ENCODE data around the gene CLEC19A. TPM values are rescaled to one million over a fixed set of nuclear protein-coding genes. Genes with fewer than 3 reads are reported as not detected.

Gene CLEC19A
- total RNA-seq, 1 experiment from 2014 or later = not detected

GRCh38 chr16:19292186-19292585 is 6.7 kb downstream of the CLEC19A start:
- intact Hi-C loops (cut with micrococcal nuclease) = no loop called here
- no peak for DNase-seq (ENCODE audit: unreplicated experiment)
- BruUV-seq (replicated peaks) = no TSS peak
- no peak for TF ChIP-seq CTCF (IDR thresholded peaks at IDR 0.05; ENCODE audit: unreplicated experiment)
- CTCF ChIA-PET = no interaction called here
- Mint-ChIP-seq H3K36me3 (ENCODE audit: insufficient read depth, unreplicated experiment) (no peaks in the 10 kb centered on the region), H3K4me3 (ENCODE audit: unreplicated experiment) (no peak overlapping the region), H3K4me1 (ENCODE audit: insufficient read depth, unreplicated experiment) (peaks cover 5% of the 10 kb centered on the region), H3K27me3 (ENCODE audit: insufficient read depth, unreplicated experiment) (peaks cover 35% of the 10 kb centered on the region), H3K9me3 (ENCODE audit: unreplicated experiment) (no peaks in the 10 kb centered on the region), H3K27ac (ENCODE audit: low read depth, unreplicated experiment) (no peak overlapping the region)
- POLR2A ChIA-PET = no interaction called here

- ChIA-PET POLR2A (no interaction called here), CTCF (interaction anchor here (0.7 kb wide), 1 partner anchor 309 kb away, joined by 3 read pairs; no protein-coding TSS in a partner anchor)
- H3K4me1 Mint-ChIP-seq (ENCODE audit: insufficient read depth, unreplicated experiment) = peaks cover 5% of the 10 kb centered on the region
- intact Hi-C loops (cut with micrococcal nuclease) = no loop called here
- no peak overlapping the region for H3K27ac Mint-ChIP-seq (ENCODE audit: low read depth, unreplicated experiment)
- TF ChIP-seq CTCF (IDR thresholded peaks at IDR 0.05; ENCODE audit: unreplicated experiment) = no peak
- BruUV-seq (replicated peaks) = no TSS peak
- peaks cover 49% of the 10 kb centered on the region for H3K27me3 Mint-ChIP-seq (ENCODE audit: insufficient read depth, unreplicated experiment)
- no peaks in the 10 kb centered on the region for H3K9me3 Mint-ChIP-seq (ENCODE audit: unreplicated experiment)
- no peak for DNase-seq (ENCODE audit: unreplicated experiment)
- no peak overlapping the region for H3K4me3 Mint-ChIP-seq (ENCODE audit: unreplicated experiment)
- no peaks in the 10 kb centered on the region for H3K36me3 Mint-ChIP-seq (ENCODE audit: insufficient read depth, unreplicated experiment)
Measured at GRCh38 chr16:19294156-19294649, 8.7 kb downstream of the CLEC19A start.

- Mint-ChIP-seq H3K36me3 (ENCODE audit: insufficient read depth, unreplicated experiment) (no peaks in the 10 kb centered on the region), H3K9me3 (ENCODE audit: unreplicated experiment) (no peaks in the 10 kb centered on the region), H3K27ac (ENCODE audit: low read depth, unreplicated experiment) (no peak overlapping the region), H3K27me3 (ENCODE audit: insufficient read depth, unreplicated experiment) (peaks cover 58% of the 10 kb centered on the region), H3K4me3 (ENCODE audit: unreplicated experiment) (no peak overlapping the region), H3K4me1 (ENCODE audit: insufficient read depth, unreplicated experiment) (peaks cover 5% of the 10 kb centered on the region)
- POLR2A ChIA-PET = no interaction called here
- no TSS peak for BruUV-seq (replicated peaks)
- intact Hi-C loops (cut with micrococcal nuclease) = no loop called here
- CTCF ChIA-PET = interaction anchor here (0.6 to 0.7 kb wide), 2 partner anchors 36 to 82 kb away, joined by 3 to 4 read pairs; no protein-coding TSS in a partner anchor
- no peak for DNase-seq (ENCODE audit: unreplicated experiment)
- no peak for TF ChIP-seq CTCF (IDR thresholded peaks at IDR 0.05; ENCODE audit: unreplicated experiment)
Measured at GRCh38 chr16:19295393-19295792, 9.9 kb downstream of the CLEC19A start.

- Mint-ChIP-seq H3K4me3 (ENCODE audit: unreplicated experiment) (no peak overlapping the region), H3K27ac (ENCODE audit: low read depth, unreplicated experiment) (no peak overlapping the region), H3K36me3 (ENCODE audit: insufficient read depth, unreplicated experiment) (no peaks in the 10 kb centered on the region), H3K27me3 (ENCODE audit: insufficient read depth, unreplicated experiment) (peaks cover 60% of the 10 kb centered on the region), H3K9me3 (ENCODE audit: unreplicated experiment) (no peaks in the 10 kb centered on the region), H3K4me1 (ENCODE audit: insufficient read depth, unreplicated experiment) (no peaks in the 10 kb centered on the region)
- POLR2A ChIA-PET = no interaction called here
- no peak for DNase-seq (ENCODE audit: unreplicated experiment)
- CTCF ChIA-PET = interaction anchor here (0.6 to 1.2 kb wide), 2 partner anchors 31 to 37 kb away, joined by 3 to 5 read pairs; no protein-coding TSS in a partner anchor
- no peak for TF ChIP-seq CTCF (IDR thresholded peaks at IDR 0.05; ENCODE audit: unreplicated experiment)
- BruUV-seq (replicated peaks) = no TSS peak
- intact Hi-C loops (cut with micrococcal nuclease) = no loop called here
Measured at GRCh38 chr16:19297454-19297853, 11.9 kb downstream of the CLEC19A start.
